CD14-positive monocyte (primary cell): ENCODE results near the gene FBXO17. TPM values are rescaled to one million over a fixed set of nuclear protein-coding genes. Genes with fewer than 3 reads are reported as not detected.

Experiments used
- DNase-seq, 3 donors: peaks; one replicate each; pipeline ENCODE4 v3.0.0-alpha.2; 2011 to 2022
- H2AFZ ChIP-seq: 2 replicates; pipeline ENCODE4 v1.6.0; 2012; ENCODE audit warnings: mild to moderate bottlenecking, low read depth, low read length, inconsistent platforms; ENCODE audit not compliant: insufficient read depth, poor library complexity, severe bottlenecking
- H3K27ac ChIP-seq, 2 donors: 1 replicate in 1 of 2; 2 replicates in 1 of 2; pipeline ENCODE4 v1.5.1; 2012 to 2013; ENCODE audit warnings: low read length in 2 of 2, control low read depth in 1 of 2, inconsistent platforms in 1 of 2, low read depth in 1 of 2, mild to moderate bottlenecking in 1 of 2
- H3K27me3 ChIP-seq, 2 donors: one replicate each; pipeline versions ENCODE4 v1.6.0 to v1.6.1; 2011 to 2013; ENCODE audit warnings: low read length in 2 of 2; ENCODE audit not compliant: control insufficient read depth in 2 of 2, insufficient read depth in 2 of 2
- H3K36me3 ChIP-seq, 2 donors: replicated peaks in 1 of 2; 1 replicate in 1 of 2; 2 replicates in 1 of 2; pipeline versions ENCODE4 v1.5.1 to v1.6.1; 2012 to 2013; ENCODE audit warnings: low read length in 2 of 2, control low read depth in 1 of 2, inconsistent platforms in 1 of 2, mild to moderate bottlenecking in 1 of 2; ENCODE audit not compliant: insufficient read depth in 2 of 2, control insufficient read depth in 1 of 2
- H3K4me1 ChIP-seq, 2 donors: 1 replicate in 1 of 2; 2 replicates in 1 of 2; pipeline versions ENCODE4 v1.5.1 to v1.6.1; 2012 to 2013; ENCODE audit warnings: low read length in 2 of 2, control low read depth in 1 of 2, inconsistent platforms in 1 of 2, mild to moderate bottlenecking in 1 of 2, moderate library complexity in 1 of 2; ENCODE audit not compliant: insufficient read depth in 2 of 2, control insufficient read depth in 1 of 2
- H3K4me2 ChIP-seq: replicated peaks from 2 replicates; pipeline ENCODE3; 2012; ENCODE audit warnings: low read length, moderate library complexity, mild to moderate bottlenecking; ENCODE audit not compliant: poor library complexity, severe bottlenecking; ENCODE audit errors: extremely low read depth
- H3K4me3 ChIP-seq, 3 experiments: fragments of 200-600 bp in 1 of 3; sonication (generic) in 1 of 3; replicated peaks in 1 of 3; 1 replicate in 2 of 3; 2 replicates in 1 of 3; pipeline ENCODE4 v1.5.1; 2011 to 2013; ENCODE audit warnings: low read length in 3 of 3, mild to moderate bottlenecking in 3 of 3, control low read depth in 2 of 3, low read depth in 2 of 3, inconsistent platforms in 1 of 3, moderate library complexity in 1 of 3
- H3K79me2 ChIP-seq: 2 replicates; pipeline ENCODE4 v1.6.0; 2012; ENCODE audit warnings: mild to moderate bottlenecking, control low read depth, inconsistent platforms, low read length, moderate library complexity; ENCODE audit not compliant: insufficient read depth
- H3K9ac ChIP-seq: 2 replicates; pipeline ENCODE4 v1.6.0; 2017; ENCODE audit warnings: low read length, mild to moderate bottlenecking; ENCODE audit not compliant: insufficient read depth, poor library complexity, severe bottlenecking
- H3K9me3 ChIP-seq, 2 donors: replicated peaks in 1 of 2; 1 replicate in 1 of 2; 2 replicates in 1 of 2; pipeline versions ENCODE4 v1.5.1 to v1.6.1; 2012 to 2013; ENCODE audit warnings: low read length in 2 of 2, control low read depth in 1 of 2; ENCODE audit not compliant: control insufficient read depth in 1 of 2, insufficient read depth in 1 of 2
- H4K20me1 ChIP-seq: 2 replicates; pipeline ENCODE4 v1.6.0; 2012; ENCODE audit warnings: mild to moderate bottlenecking, low read length, control low read depth, moderate library complexity; ENCODE audit not compliant: insufficient read depth
- H3K27ac Mint-ChIP-seq, 7 donors: one replicate each; pipeline ENCODE4 v1.8.0; 2020; ENCODE audit warnings: mild to moderate bottlenecking in 7 of 7, mixed read lengths in 7 of 7, moderate library complexity in 6 of 7, inconsistent platforms in 2 of 7
- H3K27me3 Mint-ChIP-seq, 3 donors: one replicate each; pipeline ENCODE4 v1.8.0; 2021 to 2022; ENCODE audit warnings: low read depth in 3 of 3, mild to moderate bottlenecking in 3 of 3, mixed read lengths in 3 of 3, moderate library complexity in 3 of 3, inconsistent platforms in 1 of 3
- H3K36me3 Mint-ChIP-seq, 2 donors: one replicate each; pipeline ENCODE4 v1.8.0; 2020; ENCODE audit warnings: mixed read lengths in 2 of 2, inconsistent platforms in 1 of 2, mild to moderate bottlenecking in 1 of 2
- H3K4me1 Mint-ChIP-seq: one replicate; pipeline ENCODE4 v1.8.0; 2020; ENCODE audit warnings: mild to moderate bottlenecking, mixed read lengths
- H3K4me3 Mint-ChIP-seq, 2 donors: one replicate each; pipeline ENCODE4 v1.8.0; 2020; ENCODE audit warnings: mild to moderate bottlenecking in 2 of 2, mixed read lengths in 2 of 2, moderate library complexity in 1 of 2
- H3K9me3 Mint-ChIP-seq, 7 donors: one replicate each; pipeline ENCODE4 v1.8.0; 2020 to 2022; ENCODE audit warnings: mixed read lengths in 7 of 7, mild to moderate bottlenecking in 6 of 7, moderate library complexity in 6 of 7, inconsistent platforms in 2 of 7
- CTCF ChIP-seq: fragments of 200-600 bp; IDR thresholded peaks from one replicate; pipeline ENCODE4 v1.8.0; 2022; ENCODE audit warnings: antibody characterized with exemption, mild to moderate bottlenecking
- WGBS: methylation state at CpG from one replicate; pipeline ENCODE4 v1.1.5; 2013; ENCODE audit warnings: missing lambda C conversion rate; ENCODE audit not compliant: insufficient coverage; 5-methylcytosine and 5-hydroxymethylcytosine counted together
- intact Hi-C, 2 donors: fragments of 100-400 bp; cut with micrococcal nuclease; formaldehyde crosslinking; loops; one replicate each; pipeline versions ENCODE4 v1.15.0 to v1.15.1; 2023
- polyA plus RNA-seq, 3 donors: library from polyadenylated mRNA; depleted of rRNA in 1 of 3; unstranded in 2 of 3; stranded (reverse) in 1 of 3; fragments of 300-500 nt in 2 of 3; fragments of >200 nt in 1 of 3; fragmentation: Illumina TruSeq in 2 of 3; gene quantifications; 1 replicate in 2 of 3; 2 replicates in 1 of 3; pipeline ENCODE4 v1.2.3, GENCODE V29; 2012 to 2021

FBXO17 gene
- polyA plus RNA-seq, 3 donors: not detected

DNA sequence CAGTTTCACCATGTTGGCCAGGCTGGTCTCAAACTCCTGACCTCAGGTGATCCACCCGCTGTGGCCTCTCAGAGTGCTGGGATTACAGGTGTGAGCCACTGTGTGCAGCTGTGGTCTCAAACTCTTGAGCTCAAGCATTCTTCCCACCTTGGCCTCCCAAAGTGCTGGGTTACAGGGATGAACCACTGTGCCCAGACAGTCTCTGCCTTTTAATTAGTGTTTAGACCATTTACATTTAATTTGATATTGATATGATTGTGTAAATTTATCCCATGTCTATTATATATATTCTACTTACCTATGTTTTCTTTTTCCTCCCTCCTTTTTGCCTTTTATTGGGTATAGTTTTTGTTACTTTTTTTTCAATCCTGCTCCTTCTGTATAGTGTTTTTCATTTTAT, 73.9 kb downstream of the FBXO17 start:
- H3K4me2 ChIP-seq: no peak overlapping the region
- intact Hi-C loops: no loop called here
- Mint-ChIP-seq H3K27ac (peak overlapping the region in 2 of 7 donors; percentile 61 to 97), H3K4me1 (peaks cover 30% of the 10 kb centered on the region), H3K27me3 (peaks cover 0 to 1% (median 0%) of the 10 kb centered on the region in 3 donors), H3K36me3 (peaks cover 29 to 36% of the 10 kb centered on the region in 2 donors), H3K4me3 (no peak overlapping the region), H3K9me3 (peaks cover 0 to 3% (median 0%) of the 10 kb centered on the region in 7 donors)
- no peak overlapping the region for H3K27ac ChIP-seq
- no peak overlapping the region for H3K4me3 ChIP-seq
- H3K36me3 ChIP-seq: peaks cover 22% of the 10 kb centered on the region in 2 donors
- 100% methylated on average over 1 of the region's 1 CpG for WGBS
- no peak overlapping the region for H2AFZ ChIP-seq
- no peak for TF ChIP-seq CTCF
- H3K9ac ChIP-seq: no peak overlapping the region
- peaks cover 18 to 28% of the 10 kb centered on the region in 2 donors for H3K4me1 ChIP-seq
- peaks cover 46% of the 10 kb centered on the region for H3K79me2 ChIP-seq
- no peaks in the 10 kb centered on the region for H3K27me3 ChIP-seq
- no peak for DNase-seq
- no peaks in the 10 kb centered on the region for H4K20me1 ChIP-seq
- no peaks in the 10 kb centered on the region for H3K9me3 ChIP-seq

GRCh38 chr19:38900743-38901190, 74.8 kb downstream of the FBXO17 start:
- H3K27me3 Mint-ChIP-seq: peaks cover 0 to 1% (median 0%) of the 10 kb centered on the region in 3 donors
- H4K20me1 ChIP-seq: no peaks in the 10 kb centered on the region
- peak overlapping the region in 1 of 2 donors; percentile 91 for H3K4me3 Mint-ChIP-seq
- peak overlapping the region in 1 of 2 donors; percentile 97 for H3K27ac ChIP-seq
- peaks cover 26 to 28% of the 10 kb centered on the region in 2 donors for H3K36me3 Mint-ChIP-seq
- H3K27ac Mint-ChIP-seq: peak overlapping the region; percentile 85 to 99 (median 97)
- whole genome bisulfite sequencing: 38% methylated on average over 1 of the region's 3 CpGs
- peak overlapping the region; percentile 93 for H3K9ac ChIP-seq
- H3K36me3 ChIP-seq: peaks cover 16 to 17% of the 10 kb centered on the region in 2 donors
- peaks cover 18 to 28% of the 10 kb centered on the region in 2 donors for H3K4me1 ChIP-seq
- H3K79me2 ChIP-seq: peaks cover 52% of the 10 kb centered on the region
- TF ChIP-seq CTCF: no peak
- peak overlapping the region; percentile 76 for H3K4me2 ChIP-seq
- no peaks in the 10 kb centered on the region for H3K27me3 ChIP-seq
- H3K9me3 ChIP-seq: no peaks in the 10 kb centered on the region
- H2AFZ ChIP-seq: no peak overlapping the region
- intact Hi-C loops: no loop called here
- peaks cover 0 to 3% (median 0%) of the 10 kb centered on the region in 7 donors for H3K9me3 Mint-ChIP-seq
- H3K4me3 ChIP-seq: peak overlapping the region in 2 of 3 experiments; percentile 71 to 79
- DNase-seq: no peak
- H3K4me1 Mint-ChIP-seq: peaks cover 30% of the 10 kb centered on the region
